Neutrophil (primary cell): ENCODE results near the gene PLXNB2.

Experiments
- H3K27ac ChIP-seq: fragments of 200-600 bp; sonication (generic); 2 replicates; pipeline ENCODE4 v1.5.1; 2016; ENCODE audit warnings: mild to moderate bottlenecking, moderate library complexity
- H3K27me3 ChIP-seq: fragments of 200-600 bp; sonication (generic); 2 replicates; pipeline ENCODE4 v1.6.0; 2016; ENCODE audit warnings: mild to moderate bottlenecking
- H3K36me3 ChIP-seq: fragments of 200-600 bp; sonication (generic); 2 replicates; pipeline ENCODE4 v1.5.1; 2017
- H3K4me1 ChIP-seq, 2 experiments: fragments of 200-600 bp in 1 of 2; sonication (generic) in 1 of 2; 1 replicate in 1 of 2; 2 replicates in 1 of 2; pipeline versions ENCODE4 v1.5.1 to v1.6.1; 2013 to 2016; ENCODE audit warnings: low read depth in 1 of 2, low read length in 1 of 2, mild to moderate bottlenecking in 1 of 2, moderate library complexity in 1 of 2; ENCODE audit not compliant: control insufficient read depth in 1 of 2, insufficient read depth in 1 of 2
- H3K4me3 ChIP-seq, 2 experiments: fragments of 200-600 bp in 1 of 2; sonication (generic) in 1 of 2; 1 replicate in 1 of 2; 2 replicates in 1 of 2; pipeline ENCODE4 v1.5.1; 2013 to 2016; ENCODE audit warnings: low read depth in 1 of 2, low read length in 1 of 2, mild to moderate bottlenecking in 1 of 2, moderate library complexity in 1 of 2
- H3K9me3 ChIP-seq: fragments of 200-600 bp; sonication (generic); 2 replicates; pipeline ENCODE4 v1.5.1; 2016
- TF ChIP-seq, protein P1 (sequence below): fragments of 200-600 bp; sonication (generic); IDR thresholded peaks from 2 replicates; pipeline ENCODE4 v1.5.1; 2016; ENCODE audit warnings: antibody characterized with exemption

PLXNB2 gene

GRCh38 chr22:50269573-50269969, 37.9 kb downstream of the PLXNB2 start:
- Histone ChIP-seq H3K4me1 (peaks cover 0 to 23% of the 10 kb centered on the region in 2 experiments), H3K9me3 (no peaks in the 10 kb centered on the region), H3K27ac (no peak overlapping the region), H3K27me3 (peaks cover 98% of the 10 kb centered on the region), H3K4me3 (peak overlapping the region in 1 of 2 experiments; percentile 45), H3K36me3 (no peaks in the 10 kb centered on the region)
- TF ChIP-seq, protein P1, sequence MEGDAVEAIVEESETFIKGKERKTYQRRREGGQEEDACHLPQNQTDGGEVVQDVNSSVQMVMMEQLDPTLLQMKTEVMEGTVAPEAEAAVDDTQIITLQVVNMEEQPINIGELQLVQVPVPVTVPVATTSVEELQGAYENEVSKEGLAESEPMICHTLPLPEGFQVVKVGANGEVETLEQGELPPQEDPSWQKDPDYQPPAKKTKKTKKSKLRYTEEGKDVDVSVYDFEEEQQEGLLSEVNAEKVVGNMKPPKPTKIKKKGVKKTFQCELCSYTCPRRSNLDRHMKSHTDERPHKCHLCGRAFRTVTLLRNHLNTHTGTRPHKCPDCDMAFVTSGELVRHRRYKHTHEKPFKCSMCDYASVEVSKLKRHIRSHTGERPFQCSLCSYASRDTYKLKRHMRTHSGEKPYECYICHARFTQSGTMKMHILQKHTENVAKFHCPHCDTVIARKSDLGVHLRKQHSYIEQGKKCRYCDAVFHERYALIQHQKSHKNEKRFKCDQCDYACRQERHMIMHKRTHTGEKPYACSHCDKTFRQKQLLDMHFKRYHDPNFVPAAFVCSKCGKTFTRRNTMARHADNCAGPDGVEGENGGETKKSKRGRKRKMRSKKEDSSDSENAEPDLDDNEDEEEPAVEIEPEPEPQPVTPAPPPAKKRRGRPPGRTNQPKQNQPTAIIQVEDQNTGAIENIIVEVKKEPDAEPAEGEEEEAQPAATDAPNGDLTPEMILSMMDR: no peak

DNA sequence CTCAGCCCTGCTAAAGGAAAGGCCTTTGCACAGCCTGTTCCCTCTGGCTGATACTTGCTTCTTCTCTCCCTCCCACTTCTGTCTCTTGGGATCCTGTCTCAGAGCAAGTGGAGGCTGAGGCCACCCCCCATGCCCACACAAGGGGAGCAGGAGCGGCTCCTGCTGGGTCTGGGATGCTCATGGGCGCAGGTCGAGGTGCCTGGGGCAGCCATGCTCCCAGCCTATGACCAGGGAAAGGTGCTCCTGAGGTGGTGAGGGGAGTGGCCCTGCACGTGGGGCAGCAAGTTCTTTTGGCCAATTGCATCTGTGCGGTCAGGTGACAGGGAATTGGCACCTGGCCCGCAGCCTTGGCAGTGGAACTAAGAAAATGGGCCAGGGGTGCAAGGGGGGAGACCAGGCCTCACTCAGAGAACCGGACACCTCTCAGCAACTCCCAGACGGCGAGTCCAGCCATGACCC, 38.8 kb downstream of the PLXNB2 start:
- H3K36me3 ChIP-seq: no peaks in the 10 kb centered on the region
- H3K4me3 ChIP-seq: no peak overlapping the region
- TF ChIP-seq, protein P1: no peak
- peaks cover 0 to 23% of the 10 kb centered on the region in 2 experiments for H3K4me1 ChIP-seq
- peaks cover 100% of the 10 kb centered on the region for H3K27me3 ChIP-seq
- no peaks in the 10 kb centered on the region for H3K9me3 ChIP-seq
- H3K27ac ChIP-seq: no peak overlapping the region

DNA sequence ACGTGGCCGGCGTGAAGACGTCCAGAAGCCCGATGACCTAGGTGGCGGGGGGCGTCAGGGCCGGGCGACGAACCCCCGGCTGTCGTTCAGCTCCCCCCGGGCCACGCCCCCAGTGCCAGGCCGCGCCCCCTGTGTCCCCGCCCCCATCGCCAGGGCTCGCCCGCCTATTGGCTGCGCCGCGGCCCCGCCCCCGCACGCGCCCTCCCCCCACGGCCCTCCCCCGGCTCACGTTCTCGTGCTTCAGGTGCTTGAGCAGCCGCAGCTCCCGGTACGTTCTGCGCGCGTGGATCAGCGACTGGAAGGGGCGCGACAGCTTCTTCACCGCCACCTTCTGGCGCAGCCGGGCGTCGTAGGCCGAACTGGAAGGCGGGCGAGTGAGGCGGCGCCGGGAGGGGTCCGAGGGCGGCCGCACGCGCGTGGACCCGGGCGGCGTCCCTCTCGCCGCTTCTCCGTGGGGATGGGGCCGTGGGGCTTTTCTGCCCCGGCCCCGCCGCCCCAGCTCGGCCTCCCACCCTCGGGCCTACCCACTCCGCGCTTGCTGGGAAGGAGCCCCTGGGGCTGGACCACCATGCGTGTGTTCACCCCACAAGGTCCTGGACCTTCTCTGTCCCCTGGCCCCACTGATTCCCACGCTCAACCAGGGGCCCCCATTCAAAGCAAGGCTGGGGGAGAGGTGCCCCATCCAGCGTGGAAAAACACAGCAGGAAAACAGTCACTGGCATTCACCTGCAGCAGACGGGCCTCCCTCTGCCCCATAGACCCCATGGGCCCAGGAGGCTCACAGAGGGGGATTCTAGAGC, 39.7 kb downstream of the PLXNB2 start:
- peaks cover 0 to 23% of the 10 kb centered on the region in 2 experiments for H3K4me1 ChIP-seq
- H3K27me3 ChIP-seq: peaks cover 100% of the 10 kb centered on the region
- no peaks in the 10 kb centered on the region for H3K36me3 ChIP-seq
- H3K27ac ChIP-seq: no peak overlapping the region
- H3K4me3 ChIP-seq: no peak overlapping the region
- TF ChIP-seq, protein P1: no peak
- H3K9me3 ChIP-seq: no peaks in the 10 kb centered on the region

DNA sequence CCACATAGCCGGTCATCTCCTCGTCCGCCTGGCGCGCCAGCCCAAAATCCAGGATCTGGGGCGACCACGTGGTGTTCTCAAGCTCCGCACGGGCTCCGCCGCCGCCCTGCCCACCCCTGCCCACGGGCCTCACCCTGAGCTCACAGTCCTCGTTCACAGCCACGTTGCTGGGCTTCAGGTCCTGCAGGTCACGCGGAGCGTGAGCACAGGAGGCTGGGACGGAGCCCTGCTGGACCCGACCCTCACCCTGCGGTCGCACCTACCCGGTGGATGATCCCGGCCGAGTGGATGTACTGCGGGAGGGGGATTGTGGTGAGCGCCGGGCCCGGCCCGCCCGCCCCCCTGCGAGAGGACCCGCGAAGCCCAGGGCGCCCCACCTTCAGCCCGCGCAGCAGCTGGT, 40.5 kb downstream of the PLXNB2 start:
- H3K27ac ChIP-seq: no peak overlapping the region
- TF ChIP-seq, protein P1: no peak
- peaks cover 0 to 23% of the 10 kb centered on the region in 2 experiments for H3K4me1 ChIP-seq
- peaks cover 100% of the 10 kb centered on the region for H3K27me3 ChIP-seq
- H3K9me3 ChIP-seq: no peaks in the 10 kb centered on the region
- H3K4me3 ChIP-seq: no peak overlapping the region
- no peaks in the 10 kb centered on the region for H3K36me3 ChIP-seq

GRCh38 chr22:50264946-50265669, 42.3 kb downstream of the PLXNB2 start:
- H3K36me3 ChIP-seq: no peaks in the 10 kb centered on the region
- no peak overlapping the region for H3K27ac ChIP-seq
- TF ChIP-seq, protein P1: no peak
- H3K4me1 ChIP-seq: peaks cover 0 to 12% of the 10 kb centered on the region in 2 experiments
- no peak overlapping the region for H3K4me3 ChIP-seq
- H3K27me3 ChIP-seq: peaks cover 100% of the 10 kb centered on the region
- no peaks in the 10 kb centered on the region for H3K9me3 ChIP-seq
